SK-N-SH (cell line): ENCODE results near the gene GALNT18. TPM values are rescaled to one million over a fixed set of nuclear protein-coding genes. Genes with fewer than 3 reads are reported as not detected.

Experiments used
- CTCF ChIA-PET: fragments of 300-600, 350-600 bp; formaldehyde crosslinking; extraction: SDS; loops from one replicate; lab custom pipeline; 2021; lab: Yijun Ruan, JAX
- POLR2A ChIA-PET: fragments of 350-600 bp; sonication (Branson Sonifier 250); formaldehyde crosslinking; extraction: SDS; loops from one replicate; lab custom pipeline; 2020; ENCODE audit warnings: antibody characterized with exemption, inconsistent platforms; lab: Yijun Ruan, JAX
- DNase-seq: peaks from one replicate; pipeline ENCODE4 v3.0.0; 2012
- H2AFZ ChIP-seq: fragments of 200-600 bp; sonication (generic); 2 replicates; pipeline ENCODE4 v1.8.1; 2016; ENCODE audit warnings: antibody characterized with exemption, mild to moderate bottlenecking, low read depth
- H3F3A ChIP-seq: fragments of 200-600 bp; sonication (generic); replicated peaks from 2 replicates; pipeline ENCODE3; 2016; ENCODE audit warnings: antibody characterized with exemption, mild to moderate bottlenecking; ENCODE audit not compliant: insufficient read depth
- H3K27ac ChIP-seq, 2 experiments: fragments of 200-500 bp in 1 of 2; fragments of 200-600 bp in 1 of 2; sonication (Bioruptor generic) in 1 of 2; sonication (generic), shearing (Covaris generic) in 1 of 2; 2 replicates each; pipeline versions ENCODE4 v1.5.1 to v1.6.1; 2014 to 2016; ENCODE audit warnings: low read depth in 2 of 2, inconsistent platforms in 1 of 2, low read length in 1 of 2, mild to moderate bottlenecking in 1 of 2, mixed read lengths in 1 of 2
- H3K27me3 ChIP-seq: fragments of 200-600 bp; sonication (generic), shearing (Covaris generic); 2 replicates; pipeline ENCODE4 v1.6.1; 2016; ENCODE audit warnings: mixed run types; ENCODE audit not compliant: insufficient read depth
- H3K36me3 ChIP-seq, 2 experiments: fragments of 200-500 bp in 1 of 2; fragments of 200-600 bp in 1 of 2; sonication (Bioruptor generic) in 1 of 2; sonication (generic) in 1 of 2; replicated peaks in 1 of 2; 2 replicates each; pipeline versions ENCODE3 to v1.5.1; 2014 to 2016; ENCODE audit warnings: low read length in 1 of 2, mild to moderate bottlenecking in 1 of 2; ENCODE audit not compliant: insufficient read depth in 2 of 2, control insufficient read depth in 1 of 2
- H3K4me1 ChIP-seq, 2 experiments: fragments of 200-500 bp in 1 of 2; fragments of 200-600 bp in 1 of 2; sonication (Bioruptor generic) in 1 of 2; sonication (generic), shearing (Covaris generic) in 1 of 2; 2 replicates each; pipeline versions ENCODE4 v1.5.1 to v1.6.1; 2014 to 2016; ENCODE audit warnings: low read depth in 1 of 2, low read length in 1 of 2, mixed run types in 1 of 2; ENCODE audit not compliant: insufficient read depth in 2 of 2, control insufficient read depth in 1 of 2
- H3K4me2 ChIP-seq: fragments of 200-600 bp; sonication (generic), shearing (Covaris generic); 2 replicates; pipeline ENCODE4 v1.6.1; 2017; ENCODE audit warnings: mixed run types
- H3K4me3 ChIP-seq, 2 experiments: fragments of 200-500 bp in 1 of 2; fragments of 200-600 bp in 1 of 2; sonication (Bioruptor generic) in 1 of 2; sonication (generic), shearing (Covaris generic) in 1 of 2; 2 replicates each; pipeline versions ENCODE4 v1.5.1 to v1.8.1; 2014 to 2016; ENCODE audit warnings: low read depth in 2 of 2, inconsistent platforms in 1 of 2, low read length in 1 of 2, mild to moderate bottlenecking in 1 of 2, mixed read lengths in 1 of 2, moderate library complexity in 1 of 2
- H3K79me2 ChIP-seq: fragments of 200-600 bp; sonication (generic); 2 replicates; pipeline ENCODE4 v1.8.1; 2017; ENCODE audit warnings: mild to moderate bottlenecking; ENCODE audit not compliant: insufficient read depth
- H3K9ac ChIP-seq: fragments of 200-600 bp; sonication (generic); 2 replicates; pipeline ENCODE4 v1.6.1; 2017; ENCODE audit warnings: mixed run types
- H3K9me2 ChIP-seq: fragments of 200-600 bp; sonication (generic); 2 replicates; pipeline ENCODE4 v1.6.1; 2017; ENCODE audit warnings: mixed run types
- H3K9me3 ChIP-seq: fragments of 200-600 bp; sonication (generic); 2 replicates; pipeline ENCODE4 v1.6.1; 2017; ENCODE audit warnings: mixed run types, mild to moderate bottlenecking, moderate library complexity
- H4K20me1 ChIP-seq: fragments of 200-600 bp; sonication (generic); 2 replicates; pipeline ENCODE4 v1.6.1; 2017; ENCODE audit warnings: mild to moderate bottlenecking, mixed run types; ENCODE audit not compliant: insufficient read depth
- EP300 ChIP-seq, 2 experiments: IDR thresholded peaks; 2 replicates each; pipeline versions ENCODE4 v1.4.0 to v1.6.1; 2012; ENCODE audit warnings: borderline replicate concordance in 1 of 2, low read depth in 1 of 2, low read length in 1 of 2
- FOSL2 ChIP-seq: IDR thresholded peaks from 2 replicates; pipeline ENCODE4 v1.4.0; 2012; ENCODE audit warnings: low read depth, mild to moderate bottlenecking, moderate library complexity, borderline replicate concordance
- GABPA ChIP-seq: IDR thresholded peaks from 2 replicates; pipeline ENCODE4 v1.4.0; 2012; ENCODE audit warnings: low read depth, mild to moderate bottlenecking
- GATA2 ChIP-seq: sonication (generic); formaldehyde crosslinking; IDR thresholded peaks from 2 replicates; pipeline ENCODE4 v1.5.0; 2020; ENCODE audit warnings: mild to moderate bottlenecking, missing genetic modification reagents
- JUND ChIP-seq: IDR thresholded peaks from 2 replicates; pipeline ENCODE4 v1.4.0; 2012
- MAX ChIP-seq: IDR thresholded peaks from 2 replicates; pipeline ENCODE4 v1.4.0; 2012; ENCODE audit warnings: low read depth
- NFIC ChIP-seq: IDR thresholded peaks from 2 replicates; pipeline ENCODE4 v1.4.0; 2012; ENCODE audit warnings: borderline replicate concordance
- RXRA ChIP-seq: IDR thresholded peaks from 2 replicates; pipeline ENCODE4 v1.4.0; 2012; ENCODE audit warnings: low read depth, mild to moderate bottlenecking, borderline replicate concordance
- TAF1 ChIP-seq: IDR thresholded peaks from 2 replicates; pipeline ENCODE4 v1.6.1; 2012; ENCODE audit warnings: low read depth, mild to moderate bottlenecking, low read length, moderate library complexity, borderline replicate concordance
- TEAD4 ChIP-seq: IDR thresholded peaks from 2 replicates; pipeline ENCODE4 v1.4.0; 2012; ENCODE audit warnings: mild to moderate bottlenecking, borderline replicate concordance; ENCODE audit not compliant: insufficient read depth
- USF2 ChIP-seq: fragments of 150-350 bp; IDR thresholded peaks from 2 replicates; pipeline ENCODE4 v1.6.1; 2017; ENCODE audit warnings: antibody characterized with exemption, low read length, low read depth, borderline replicate concordance
- WGBS: methylation state at CpG from one replicate; pipeline ENCODE4 v1.1.6; 2017; ENCODE audit warnings: low lambda C conversion rate; 5-methylcytosine and 5-hydroxymethylcytosine counted together
- polyA plus RNA-seq, 3 experiments: library from polyadenylated mRNA; depleted of rRNA; stranded (reverse); fragments of >200 nt; gene quantifications; 2 replicates each; pipeline ENCODE4 v1.2.3, GENCODE V29; 2012
- TF ChIP-seq, protein P1 (sequence below): IDR thresholded peaks from 2 replicates; pipeline ENCODE4 v1.4.0; 2012; ENCODE audit warnings: low read depth, borderline replicate concordance
- TF ChIP-seq, protein P2 (sequence below): fragments of 150-350 bp; IDR thresholded peaks from 2 replicates; pipeline ENCODE4 v1.6.1; 2016; ENCODE audit warnings: mild to moderate bottlenecking, low read depth, low read length

GALNT18 gene
- polyA plus RNA-seq, 1 of the 3 experiments (the other 2 are of a cell fraction): 0.64 TPM

DNA sequence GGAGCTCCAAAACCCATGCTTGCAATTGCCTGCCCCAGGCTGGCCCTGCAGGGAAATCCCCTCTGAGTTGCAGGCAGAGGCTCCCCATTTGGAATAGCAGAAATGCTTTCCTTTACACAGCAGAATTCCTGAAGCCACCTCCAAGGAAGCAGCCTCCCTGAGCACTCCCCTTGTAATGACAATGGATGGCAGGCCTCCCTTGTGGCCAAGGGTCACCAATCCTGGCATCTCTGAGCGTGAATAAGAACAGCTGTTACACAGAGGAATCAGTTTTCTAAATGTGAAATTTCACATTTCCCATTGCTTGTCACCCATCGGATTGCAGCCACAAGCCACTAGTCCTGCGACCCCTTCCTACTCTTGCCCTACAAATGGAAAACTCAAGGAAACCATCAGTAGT lies 107.6 kb downstream of the GALNT18 start:
- Histone ChIP-seq H3F3A (no peaks in the 10 kb centered on the region), H3K79me2 (no peaks in the 10 kb centered on the region), H3K4me2 (no peak overlapping the region), H3K9ac (no peak overlapping the region), H2AFZ (no peak overlapping the region), H3K27me3 (no peaks in the 10 kb centered on the region), H3K9me2 (no peaks in the 10 kb centered on the region), H4K20me1 (no peaks in the 10 kb centered on the region), H3K4me3 (no peak overlapping the region), H3K9me3 (no peaks in the 10 kb centered on the region), H3K36me3 (no peaks in the 10 kb centered on the region), H3K27ac (no peak overlapping the region), H3K4me1 (peaks cover 0 to 15% of the 10 kb centered on the region in 2 experiments; a peak in 1 of 4 replicates)
- TF ChIP-seq USF2 (no peak), NFIC (no peak)
- DNase-seq: no peak
- ChIA-PET CTCF (interaction anchor here (1.7 kb wide), 1 partner anchor 23 kb away, joined by 5 read pairs; no protein-coding TSS in a partner anchor), POLR2A (no interaction called here)
- WGBS: 48% methylated on average over 3 of the region's 3 CpGs

DNA sequence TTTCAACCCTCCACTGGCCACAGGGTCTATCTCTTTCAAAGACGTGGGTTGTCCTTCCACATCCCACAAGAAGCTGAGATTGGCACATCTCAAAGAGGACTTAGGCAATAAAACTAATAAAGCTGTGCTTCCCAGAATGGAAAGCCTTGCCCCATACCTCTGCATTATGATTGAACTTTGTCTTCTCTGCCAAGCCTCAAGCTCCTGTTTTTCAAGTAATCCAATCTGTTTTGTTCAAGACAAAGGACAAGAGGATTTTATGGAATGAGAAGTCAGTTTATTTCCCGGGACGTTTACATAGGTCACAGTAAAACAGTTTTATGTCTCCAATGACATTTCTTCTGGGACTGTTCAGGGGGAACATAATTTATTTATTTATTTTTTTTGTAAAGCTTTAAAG lies 108.4 kb downstream of the GALNT18 start:
- H3K36me3 ChIP-seq: no peaks in the 10 kb centered on the region
- no peak overlapping the region for H3K4me3 ChIP-seq
- no peak overlapping the region for H2AFZ ChIP-seq
- POLR2A ChIA-PET: no interaction called here
- CTCF ChIA-PET: interaction anchor here (1.7 kb wide), 1 partner anchor 24 kb away, joined by 5 read pairs; no protein-coding TSS in a partner anchor
- no peaks in the 10 kb centered on the region for H3K9me2 ChIP-seq
- DNase-seq: no peak
- WGBS: 40% methylated on average over 3 of the region's 3 CpGs
- no peak overlapping the region for H3K9ac ChIP-seq
- no peak overlapping the region for H3K27ac ChIP-seq
- TF ChIP-seq, protein P1, sequence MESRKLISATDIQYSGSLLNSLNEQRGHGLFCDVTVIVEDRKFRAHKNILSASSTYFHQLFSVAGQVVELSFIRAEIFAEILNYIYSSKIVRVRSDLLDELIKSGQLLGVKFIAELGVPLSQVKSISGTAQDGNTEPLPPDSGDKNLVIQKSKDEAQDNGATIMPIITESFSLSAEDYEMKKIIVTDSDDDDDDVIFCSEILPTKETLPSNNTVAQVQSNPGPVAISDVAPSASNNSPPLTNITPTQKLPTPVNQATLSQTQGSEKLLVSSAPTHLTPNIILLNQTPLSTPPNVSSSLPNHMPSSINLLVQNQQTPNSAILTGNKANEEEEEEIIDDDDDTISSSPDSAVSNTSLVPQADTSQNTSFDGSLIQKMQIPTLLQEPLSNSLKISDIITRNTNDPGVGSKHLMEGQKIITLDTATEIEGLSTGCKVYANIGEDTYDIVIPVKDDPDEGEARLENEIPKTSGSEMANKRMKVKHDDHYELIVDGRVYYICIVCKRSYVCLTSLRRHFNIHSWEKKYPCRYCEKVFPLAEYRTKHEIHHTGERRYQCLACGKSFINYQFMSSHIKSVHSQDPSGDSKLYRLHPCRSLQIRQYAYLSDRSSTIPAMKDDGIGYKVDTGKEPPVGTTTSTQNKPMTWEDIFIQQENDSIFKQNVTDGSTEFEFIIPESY: no peak
- TF ChIP-seq GATA2 (CRISPR knock-in tag) (no peak), NFIC (no peak), FOSL2 (no peak), MAX (no peak)
- no peaks in the 10 kb centered on the region for H3K27me3 ChIP-seq
- H4K20me1 ChIP-seq: no peaks in the 10 kb centered on the region
- no peaks in the 10 kb centered on the region for H3K9me3 ChIP-seq
- no peaks in the 10 kb centered on the region for H3K79me2 ChIP-seq
- H3F3A ChIP-seq: no peaks in the 10 kb centered on the region
- peaks cover 0 to 9% of the 10 kb centered on the region in 2 experiments; a peak in 1 of 4 replicates for H3K4me1 ChIP-seq
- H3K4me2 ChIP-seq: no peak overlapping the region

DNA sequence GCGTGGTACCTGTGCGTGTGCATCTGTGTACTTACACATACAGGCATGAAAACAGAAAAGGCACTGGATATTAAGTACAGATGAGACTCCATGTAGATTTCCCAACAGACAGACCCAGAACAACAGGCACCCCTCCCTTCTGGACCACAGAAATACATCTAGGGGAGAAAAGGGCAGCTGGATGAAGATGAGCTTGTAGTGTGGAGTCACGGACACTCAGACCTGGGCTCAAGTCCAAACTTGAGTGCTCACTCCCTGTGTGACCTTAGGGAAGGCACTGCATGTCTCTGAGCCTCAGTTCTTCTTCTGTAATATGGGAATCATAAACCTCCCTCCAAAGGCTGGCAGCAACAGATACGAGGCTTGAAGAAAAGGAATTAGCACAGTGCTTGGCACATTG lies 108.9 kb downstream of the GALNT18 start:
- Histone ChIP-seq H4K20me1 (no peaks in the 10 kb centered on the region), H3K4me3 (no peak overlapping the region), H3K9me2 (no peaks in the 10 kb centered on the region), H3K4me2 (no peak overlapping the region), H3K4me1 (peaks cover 0 to 9% of the 10 kb centered on the region in 2 experiments; a peak in 1 of 4 replicates), H3K36me3 (no peaks in the 10 kb centered on the region), H3K27me3 (no peaks in the 10 kb centered on the region), H2AFZ (no peak overlapping the region), H3K9me3 (no peaks in the 10 kb centered on the region), H3K79me2 (no peaks in the 10 kb centered on the region), H3K9ac (no peak overlapping the region), H3K27ac (no peak overlapping the region), H3F3A (no peaks in the 10 kb centered on the region)
- DNase-seq: no peak
- ChIA-PET CTCF (interaction anchor here (1.7 kb wide), 1 partner anchor 25 kb away, joined by 5 read pairs; no protein-coding TSS in a partner anchor), POLR2A (no interaction called here)
- 63% methylated on average over 4 of the region's 4 CpGs for WGBS
- no peak for TF ChIP-seq JUND
- TF ChIP-seq EP300 (IDR thresholded peaks at IDR 0.05; ENCODE audit: borderline replicate concordance in 1 of 2, low read depth in 1 of 2, low read length in 1 of 2): no peak
- no peak for TF ChIP-seq RXRA
- no peak for TF ChIP-seq MAX
- TF ChIP-seq, protein P2, sequence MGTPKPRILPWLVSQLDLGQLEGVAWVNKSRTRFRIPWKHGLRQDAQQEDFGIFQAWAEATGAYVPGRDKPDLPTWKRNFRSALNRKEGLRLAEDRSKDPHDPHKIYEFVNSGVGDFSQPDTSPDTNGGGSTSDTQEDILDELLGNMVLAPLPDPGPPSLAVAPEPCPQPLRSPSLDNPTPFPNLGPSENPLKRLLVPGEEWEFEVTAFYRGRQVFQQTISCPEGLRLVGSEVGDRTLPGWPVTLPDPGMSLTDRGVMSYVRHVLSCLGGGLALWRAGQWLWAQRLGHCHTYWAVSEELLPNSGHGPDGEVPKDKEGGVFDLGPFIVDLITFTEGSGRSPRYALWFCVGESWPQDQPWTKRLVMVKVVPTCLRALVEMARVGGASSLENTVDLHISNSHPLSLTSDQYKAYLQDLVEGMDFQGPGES: no peak
- TF ChIP-seq TEAD4: no peak
- TF ChIP-seq, protein P1: no peak
- TF ChIP-seq TAF1: no peak
- TF ChIP-seq FOSL2: no peak
- no peak for TF ChIP-seq GABPA
